GM19328 (cell line): ENCODE results near the gene FHIT.
"Not testable (repeated sequence)": the region's sequence is repeated elsewhere in the genome, so short reads cannot be mapped to it uniquely, and the experiment has no call there.

Experiments
- ATAC-seq: cut with Tn5 transposase; IDR thresholded peaks from one replicate; pipeline ENCODE4 v1.9.1; 2021; ENCODE audit warnings: mild to moderate bottlenecking, moderate library complexity; ENCODE audit not compliant: unreplicated experiment

The FHIT gene

DNA sequence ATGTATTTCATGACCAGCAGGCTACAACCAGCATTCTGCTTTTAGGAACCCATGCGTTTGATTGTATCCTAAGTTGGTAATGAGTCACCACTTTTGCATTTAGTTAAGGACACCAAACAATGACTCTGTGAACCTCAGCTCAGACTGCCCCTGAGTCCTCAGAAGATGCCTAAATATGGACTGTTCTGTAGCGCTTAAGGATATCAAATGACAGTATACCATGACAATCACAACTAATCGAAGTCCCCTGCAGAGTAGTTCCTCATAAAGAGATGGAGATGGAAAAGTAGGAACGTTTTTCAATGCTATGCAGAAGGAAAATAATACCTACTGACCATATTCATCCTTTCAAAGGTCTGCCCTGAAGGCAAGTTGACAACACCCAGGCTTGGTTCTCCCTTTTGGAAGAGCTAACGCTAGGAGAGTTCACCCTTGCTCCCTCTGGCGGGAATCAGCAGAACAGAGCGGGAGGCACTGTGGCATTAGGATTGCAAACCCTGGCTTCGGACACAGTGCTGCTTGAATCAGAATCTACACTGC lies 508.6 kb downstream of the FHIT start:
- no peak for ATAC-seq

- ATAC-seq = no peak
These were observed 513.4 kb downstream of the FHIT start for GRCh38 chr3:60737633-60738399.

GRCh38 chr3:60730371-60730770 lies 520.9 kb downstream of the FHIT start:
- no peak for ATAC-seq

GRCh38 chr3:60729056-60729455 lies 522.2 kb downstream of the FHIT start:
- ATAC-seq = no peak

DNA sequence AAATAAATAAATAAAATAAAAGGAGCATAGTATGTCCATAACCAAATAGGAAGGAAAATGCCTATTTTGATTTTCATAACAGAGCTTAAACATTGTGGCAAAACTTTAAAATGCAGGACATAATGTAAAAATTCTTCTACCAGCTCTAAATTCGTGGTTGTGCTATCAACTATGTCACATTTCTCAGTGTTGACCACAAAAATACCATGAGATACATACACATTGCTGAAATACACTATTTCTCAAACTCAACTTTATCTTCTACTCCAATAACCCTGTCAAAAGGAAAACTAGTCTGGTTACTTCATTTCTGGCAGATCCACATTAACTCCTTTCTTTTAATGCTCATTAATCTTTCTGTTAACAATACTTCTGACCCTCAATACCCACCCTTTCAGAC lies 523.2 kb downstream of the FHIT start:
- ATAC-seq = no peak

- ATAC-seq = no peak
These were observed 530.5 kb downstream of the FHIT start for GRCh38 chr3:60720736-60721135.

DNA sequence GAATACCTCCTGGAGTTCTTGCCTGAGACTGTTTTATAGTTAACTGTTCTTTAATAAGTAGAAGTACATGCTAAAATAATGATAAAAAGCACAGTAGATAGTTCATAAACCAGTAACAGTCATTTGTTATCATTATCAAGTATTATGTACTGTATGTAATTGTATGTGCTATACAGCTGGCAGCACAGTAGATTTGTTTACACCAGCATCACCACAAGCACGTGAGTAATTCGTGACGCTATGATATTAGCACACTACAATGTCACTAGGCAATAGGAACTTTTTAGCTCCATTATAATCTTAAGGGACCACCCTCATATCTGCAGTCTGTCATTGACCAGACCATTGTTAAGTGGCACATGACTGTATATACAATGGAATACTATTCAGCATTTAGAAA lies 534.7 kb downstream of the FHIT start:
- ATAC-seq = no peak

DNA sequence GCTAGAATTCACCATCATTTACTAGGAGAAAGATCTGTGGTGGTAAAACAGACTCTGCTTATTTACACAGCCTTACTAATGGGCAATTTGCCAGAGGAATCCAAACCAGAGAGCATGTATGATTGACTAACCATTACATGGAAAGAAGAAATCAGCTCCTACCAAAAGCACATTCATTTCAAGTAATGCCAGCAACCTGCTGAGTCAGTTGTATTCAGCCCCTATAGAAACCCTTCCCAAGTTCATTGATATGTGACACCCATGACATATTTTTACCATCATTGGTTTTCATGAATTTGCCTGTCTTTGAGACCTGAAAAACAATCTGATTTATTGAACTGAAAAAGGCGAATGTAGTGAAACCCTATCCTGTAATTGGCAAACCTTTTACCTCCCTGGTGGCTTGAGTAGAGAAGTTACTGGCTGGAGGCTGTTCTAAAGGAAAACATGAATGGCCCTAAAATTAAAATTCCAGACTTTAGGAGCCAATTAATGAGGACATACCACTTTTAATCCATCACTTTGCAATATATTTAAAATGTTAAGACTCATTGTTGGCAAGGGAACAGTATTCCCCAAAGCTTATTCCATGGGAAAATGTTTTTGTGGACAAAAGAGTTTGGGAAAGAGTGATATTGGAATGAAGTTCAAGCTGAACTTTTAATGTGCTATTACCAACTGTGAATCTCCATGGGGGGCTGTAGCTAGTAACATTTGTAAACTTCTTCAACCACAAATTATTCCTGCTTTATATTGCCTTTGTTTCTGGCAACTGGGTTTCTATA lies 542.9 kb downstream of the FHIT start:
- no peak for ATAC-seq

GRCh38 chr3:60707452-60708020 lies 543.7 kb downstream of the FHIT start:
- no peak for ATAC-seq

- ATAC-seq = no peak
These were observed 547.1 kb downstream of the FHIT start for GRCh38 chr3:60703956-60704736.

- no peak for ATAC-seq
These were observed 548.2 kb downstream of the FHIT start for GRCh38 chr3:60703008-60703407.

DNA sequence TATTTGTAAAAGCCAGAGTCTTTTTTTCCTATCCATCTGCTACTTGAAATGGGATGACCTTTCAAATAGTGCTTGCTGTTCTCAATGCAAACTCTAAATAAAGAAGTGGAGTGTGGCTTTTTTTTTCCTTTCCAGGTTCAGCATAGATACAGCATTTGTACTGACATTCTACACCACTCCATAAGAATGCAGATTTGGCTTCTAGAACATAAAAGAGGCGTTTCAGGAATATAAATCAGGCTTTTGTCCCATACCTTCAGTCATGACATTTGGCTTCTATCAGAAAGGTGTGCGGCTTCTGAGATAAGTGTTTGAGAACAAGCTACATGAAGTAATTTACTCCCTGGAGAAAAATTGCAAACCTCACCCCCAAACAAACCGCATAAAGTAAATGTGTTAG lies 553.1 kb downstream of the FHIT start:
- ATAC-seq = no peak

DNA sequence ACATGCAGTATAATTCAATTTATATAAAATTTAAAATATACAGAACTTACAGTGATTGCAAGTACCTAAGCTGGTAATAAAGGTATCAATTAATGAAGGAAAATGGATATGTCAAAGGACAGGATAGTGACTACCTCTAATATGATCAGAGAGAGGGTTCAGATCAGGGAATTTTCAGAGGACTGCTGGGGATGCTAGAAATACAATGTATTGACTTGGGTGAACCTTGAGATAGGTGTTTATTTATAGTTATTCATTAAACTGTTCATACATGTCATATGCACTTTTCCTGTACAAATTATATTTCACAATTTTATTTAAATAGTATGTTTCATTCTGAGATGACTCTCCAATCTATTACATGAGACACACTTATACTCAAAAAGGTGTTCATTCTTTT lies 554.1 kb downstream of the FHIT start:
- ATAC-seq = no peak

- ATAC-seq = no peak
These were observed 554.7 kb downstream of the FHIT start for GRCh38 chr3:60696428-60697125.

DNA sequence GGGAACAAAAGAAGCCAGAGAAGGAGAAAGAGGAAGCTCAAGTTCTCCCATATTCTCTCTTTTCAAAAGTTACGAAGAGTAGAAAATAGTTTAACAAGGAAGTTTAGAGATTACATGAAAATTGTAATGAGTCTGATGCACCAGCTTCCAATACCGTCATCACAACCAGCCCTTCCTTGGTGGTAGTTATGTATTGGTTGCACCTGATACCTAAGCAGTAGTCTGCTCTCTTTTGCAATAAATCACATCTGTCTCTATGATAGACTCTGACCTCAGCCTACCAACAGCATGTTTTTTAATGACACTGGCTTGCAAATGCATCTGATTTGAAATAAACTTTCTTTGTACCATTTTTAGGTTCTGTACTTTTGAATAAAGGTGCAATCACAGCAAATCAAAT lies 575.8 kb downstream of the FHIT start:
- ATAC-seq = no peak

GRCh38 chr3:60674870-60675269 lies 576.4 kb downstream of the FHIT start:
- ATAC-seq = no peak

- ATAC-seq = no peak
These were observed 578.1 kb downstream of the FHIT start for GRCh38 chr3:60673123-60673522.

- ATAC-seq = not testable (repeated sequence)
These were observed 578.9 kb downstream of the FHIT start for GRCh38 chr3:60672337-60672736.

DNA sequence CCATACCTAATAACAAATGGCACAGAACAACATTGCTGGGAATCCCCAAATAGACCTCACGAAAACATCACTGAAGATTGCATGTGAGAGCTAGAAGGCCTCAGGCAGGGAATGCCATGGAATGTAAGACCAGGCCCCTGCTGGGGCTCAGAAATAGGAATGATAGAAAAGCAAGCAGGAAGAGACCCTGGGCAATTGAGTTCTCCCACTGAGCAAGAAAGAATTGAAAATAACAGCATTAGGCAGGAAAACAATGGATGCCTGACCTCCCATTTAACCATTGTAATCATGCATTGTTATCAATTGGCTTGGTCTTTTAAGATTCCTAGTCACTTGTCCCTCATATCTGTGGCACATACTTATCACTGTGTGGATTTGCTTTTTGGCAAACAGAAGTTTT lies 581.6 kb downstream of the FHIT start:
- ATAC-seq = no peak

GRCh38 chr3:60660026-60660425 lies 591.2 kb downstream of the FHIT start:
- ATAC-seq = no peak
